ENCODE measurements around the gene RXRA.

The RXRA gene

GRCh38 chr9:134477927-134478326 lies 151.7 kb downstream of the RXRA start:
- TF ChIP-seq CTCF (conservative IDR thresholded peaks at IDR 0.05; ENCODE audit: control insufficient read depth, insufficient read depth, low read depth, low read length), result no peak
- no peak for DNase-seq (ENCODE audit: low read depth)
- no peak overlapping the region for H3K4me3 ChIP-seq (ENCODE audit: control insufficient read depth, low read depth, low read length)

GRCh38 chr9:134481762-134482161 lies 155.5 kb downstream of the RXRA start:
- no peak overlapping the region for H3K4me3 ChIP-seq (ENCODE audit: control insufficient read depth, low read depth, low read length)
- no peak for DNase-seq (ENCODE audit: low read depth)
- no peak for TF ChIP-seq CTCF (conservative IDR thresholded peaks at IDR 0.05; ENCODE audit: control insufficient read depth, insufficient read depth, low read depth, low read length)

- no peak for DNase-seq (ENCODE audit: low read depth)
- TF ChIP-seq CTCF (conservative IDR thresholded peaks at IDR 0.05; ENCODE audit: control insufficient read depth, insufficient read depth, low read depth, low read length), result no peak
- no peak overlapping the region for H3K4me3 ChIP-seq (ENCODE audit: control insufficient read depth, low read depth, low read length)
These were observed 156.0 kb downstream of the RXRA start for GRCh38 chr9:134482226-134482625.

GRCh38 chr9:134483361-134484184 lies 157.3 kb downstream of the RXRA start:
- H3K4me3 ChIP-seq (ENCODE audit: control insufficient read depth, low read depth, low read length), result no peak overlapping the region
- no peak for DNase-seq (ENCODE audit: low read depth)
- TF ChIP-seq CTCF (conservative IDR thresholded peaks at IDR 0.05; ENCODE audit: control insufficient read depth, insufficient read depth, low read depth, low read length), result no peak

- H3K4me3 ChIP-seq (ENCODE audit: control insufficient read depth, low read depth, low read length), result no peak overlapping the region
- no peak for TF ChIP-seq CTCF (conservative IDR thresholded peaks at IDR 0.05; ENCODE audit: control insufficient read depth, insufficient read depth, low read depth, low read length)
These were observed 158.2 kb downstream of the RXRA start for GRCh38 chr9:134484479-134484878.

GRCh38 chr9:134485653-134486052 lies 159.4 kb downstream of the RXRA start:
- no peak for DNase-seq (ENCODE audit: low read depth)
- H3K4me3 ChIP-seq (ENCODE audit: control insufficient read depth, low read depth, low read length), result no peak overlapping the region
- no peak for TF ChIP-seq CTCF (conservative IDR thresholded peaks at IDR 0.05; ENCODE audit: control insufficient read depth, insufficient read depth, low read depth, low read length)

More at GRCh38 chr9:134484479-134484878, 158.2 kb downstream of the RXRA start:
- no peak for DNase-seq (ENCODE audit: low read depth)
